ENCODE data around the gene ARID2. TPM values are rescaled to one million over a fixed set of nuclear protein-coding genes. Genes with fewer than 3 reads are reported as not detected.

ARID2 gene
- polyA plus RNA-seq, 1 donor from 2014 or later = 20.6 TPM

DNA sequence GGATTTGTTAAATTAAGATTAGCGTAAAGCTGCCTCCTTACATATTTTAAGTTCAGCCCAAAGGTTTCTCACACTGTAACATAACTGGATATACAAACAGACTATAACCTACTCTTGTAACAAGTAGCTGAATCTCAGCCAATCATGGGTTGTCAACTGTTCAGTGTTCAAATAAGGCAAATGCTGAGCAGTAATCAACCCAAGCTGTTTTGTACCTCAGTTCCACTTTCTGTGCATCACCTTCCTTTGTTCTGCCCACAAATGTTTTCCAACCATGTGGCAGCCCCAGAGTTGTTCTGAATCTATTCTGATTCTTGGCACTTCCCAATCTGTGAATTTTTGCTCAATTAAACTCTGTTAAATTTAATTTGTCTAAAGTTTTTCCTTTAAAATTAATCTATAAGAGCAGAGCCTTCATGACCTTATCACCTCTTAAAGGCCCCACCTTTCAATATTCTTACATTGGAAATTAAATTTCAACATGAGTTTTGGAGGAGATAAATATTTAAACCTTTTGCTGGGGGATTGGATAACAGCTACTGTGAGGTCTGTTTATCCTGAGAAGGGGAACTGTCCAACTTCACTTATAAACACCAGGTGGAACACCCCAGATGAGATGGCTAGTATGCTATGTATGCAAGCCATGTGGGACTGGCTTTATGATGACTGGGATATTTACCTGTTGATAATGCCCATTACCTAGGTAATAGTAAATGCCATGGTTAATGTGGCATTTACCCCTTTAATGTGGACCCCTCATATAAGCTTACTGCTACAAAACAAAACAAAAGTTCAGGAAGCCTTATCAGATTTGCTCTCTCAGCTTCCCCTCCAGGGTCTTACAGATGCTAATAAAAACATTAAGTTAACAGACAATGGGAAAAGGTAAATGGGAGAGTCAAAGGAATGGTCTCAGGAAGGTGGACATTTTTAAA lies 42.2 kb upstream of the ARID2 start:
- no peaks in the 10 kb centered on the region for H4K20me1 ChIP-seq (ENCODE audit: insufficient read depth)
- H3K27me3 ChIP-seq (ENCODE audit: insufficient read depth, low read depth, low read length) = no peaks in the 10 kb centered on the region
- no peak overlapping the region for H2AFZ ChIP-seq (ENCODE audit: low read depth, low read length)
- no peaks in the 10 kb centered on the region for H3K36me3 ChIP-seq (ENCODE audit: insufficient read depth, low read length)
- H3K4me2 ChIP-seq (ENCODE audit: low read length) = no peak overlapping the region
- no peak overlapping the region for H3K9ac ChIP-seq (ENCODE audit: low read length)
- no peaks in the 10 kb centered on the region for H3K9me2 ChIP-seq (ENCODE audit: insufficient read depth, low read length)
- no peaks in the 10 kb centered on the region for H3K79me2 ChIP-seq (replicated peaks; ENCODE audit: insufficient read depth, low read length)
- no peaks in the 10 kb centered on the region for H3F3A ChIP-seq (ENCODE audit: insufficient read depth, low read length, poor library complexity, severe bottlenecking)
- no peak overlapping the region for H3K27ac ChIP-seq (ENCODE audit: low read length)
- H3K9me3 ChIP-seq (ENCODE audit: low read length) = no peaks in the 10 kb centered on the region
- TF ChIP-seq MXI1 (conservative IDR thresholded peaks at IDR 0.05; ENCODE audit: poor library complexity, severe bottlenecking) (no peak), RAD21 (conservative IDR thresholded peaks at IDR 0.05) (no peak), SMC3 (conservative IDR thresholded peaks at IDR 0.05; ENCODE audit: poor library complexity) (no peak), EZH2 (IDR thresholded peaks at IDR 0.05; ENCODE audit: borderline replicate concordance, insufficient read depth, low read length, poor library complexity, severe bottlenecking) (no peak), TAF1 (IDR thresholded peaks at IDR 0.05; ENCODE audit: low read depth) (no peak), POLR2AphosphoS5 (IDR thresholded peaks at IDR 0.05) (no peak), EP300 (conservative IDR thresholded peaks at IDR 0.05; ENCODE audit: poor library complexity, severe bottlenecking) (no peak)
- TF ChIP-seq, protein P1, sequence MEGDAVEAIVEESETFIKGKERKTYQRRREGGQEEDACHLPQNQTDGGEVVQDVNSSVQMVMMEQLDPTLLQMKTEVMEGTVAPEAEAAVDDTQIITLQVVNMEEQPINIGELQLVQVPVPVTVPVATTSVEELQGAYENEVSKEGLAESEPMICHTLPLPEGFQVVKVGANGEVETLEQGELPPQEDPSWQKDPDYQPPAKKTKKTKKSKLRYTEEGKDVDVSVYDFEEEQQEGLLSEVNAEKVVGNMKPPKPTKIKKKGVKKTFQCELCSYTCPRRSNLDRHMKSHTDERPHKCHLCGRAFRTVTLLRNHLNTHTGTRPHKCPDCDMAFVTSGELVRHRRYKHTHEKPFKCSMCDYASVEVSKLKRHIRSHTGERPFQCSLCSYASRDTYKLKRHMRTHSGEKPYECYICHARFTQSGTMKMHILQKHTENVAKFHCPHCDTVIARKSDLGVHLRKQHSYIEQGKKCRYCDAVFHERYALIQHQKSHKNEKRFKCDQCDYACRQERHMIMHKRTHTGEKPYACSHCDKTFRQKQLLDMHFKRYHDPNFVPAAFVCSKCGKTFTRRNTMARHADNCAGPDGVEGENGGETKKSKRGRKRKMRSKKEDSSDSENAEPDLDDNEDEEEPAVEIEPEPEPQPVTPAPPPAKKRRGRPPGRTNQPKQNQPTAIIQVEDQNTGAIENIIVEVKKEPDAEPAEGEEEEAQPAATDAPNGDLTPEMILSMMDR (IDR thresholded peaks at IDR 0.05; ENCODE audit: poor library complexity, severe bottlenecking) = no peak
- TF ChIP-seq, protein P2, sequence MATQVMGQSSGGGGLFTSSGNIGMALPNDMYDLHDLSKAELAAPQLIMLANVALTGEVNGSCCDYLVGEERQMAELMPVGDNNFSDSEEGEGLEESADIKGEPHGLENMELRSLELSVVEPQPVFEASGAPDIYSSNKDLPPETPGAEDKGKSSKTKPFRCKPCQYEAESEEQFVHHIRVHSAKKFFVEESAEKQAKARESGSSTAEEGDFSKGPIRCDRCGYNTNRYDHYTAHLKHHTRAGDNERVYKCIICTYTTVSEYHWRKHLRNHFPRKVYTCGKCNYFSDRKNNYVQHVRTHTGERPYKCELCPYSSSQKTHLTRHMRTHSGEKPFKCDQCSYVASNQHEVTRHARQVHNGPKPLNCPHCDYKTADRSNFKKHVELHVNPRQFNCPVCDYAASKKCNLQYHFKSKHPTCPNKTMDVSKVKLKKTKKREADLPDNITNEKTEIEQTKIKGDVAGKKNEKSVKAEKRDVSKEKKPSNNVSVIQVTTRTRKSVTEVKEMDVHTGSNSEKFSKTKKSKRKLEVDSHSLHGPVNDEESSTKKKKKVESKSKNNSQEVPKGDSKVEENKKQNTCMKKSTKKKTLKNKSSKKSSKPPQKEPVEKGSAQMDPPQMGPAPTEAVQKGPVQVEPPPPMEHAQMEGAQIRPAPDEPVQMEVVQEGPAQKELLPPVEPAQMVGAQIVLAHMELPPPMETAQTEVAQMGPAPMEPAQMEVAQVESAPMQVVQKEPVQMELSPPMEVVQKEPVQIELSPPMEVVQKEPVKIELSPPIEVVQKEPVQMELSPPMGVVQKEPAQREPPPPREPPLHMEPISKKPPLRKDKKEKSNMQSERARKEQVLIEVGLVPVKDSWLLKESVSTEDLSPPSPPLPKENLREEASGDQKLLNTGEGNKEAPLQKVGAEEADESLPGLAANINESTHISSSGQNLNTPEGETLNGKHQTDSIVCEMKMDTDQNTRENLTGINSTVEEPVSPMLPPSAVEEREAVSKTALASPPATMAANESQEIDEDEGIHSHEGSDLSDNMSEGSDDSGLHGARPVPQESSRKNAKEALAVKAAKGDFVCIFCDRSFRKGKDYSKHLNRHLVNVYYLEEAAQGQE (IDR thresholded peaks at IDR 0.05; ENCODE audit: borderline replicate concordance) = no peak
- H3K4me3 ChIP-seq (ENCODE audit: low read length) = no peak overlapping the region

DNA sequence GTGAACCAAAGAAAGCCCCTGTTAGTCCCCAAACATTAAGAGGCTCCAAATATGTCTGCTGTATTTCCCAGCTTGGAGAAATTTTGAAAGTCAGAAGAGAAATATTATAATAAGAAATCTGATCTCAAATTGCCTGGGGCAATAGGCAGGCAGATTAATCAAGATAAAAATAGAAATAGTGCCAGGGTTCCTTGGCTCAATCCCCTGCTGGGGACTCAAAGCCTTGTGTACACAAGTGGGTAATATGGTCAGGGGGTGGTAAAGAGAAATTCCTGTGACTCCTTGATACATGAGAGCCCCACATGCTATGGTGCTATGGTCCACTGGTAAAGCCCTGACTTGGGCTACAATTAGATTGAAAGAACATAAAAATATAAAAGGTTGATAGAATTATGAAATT lies 41.3 kb upstream of the ARID2 start:
- Histone ChIP-seq H2AFZ (ENCODE audit: low read depth, low read length) (no peak overlapping the region), H3K9me3 (ENCODE audit: low read length) (no peaks in the 10 kb centered on the region), H3K9ac (ENCODE audit: low read length) (no peak overlapping the region), H4K20me1 (ENCODE audit: insufficient read depth) (no peaks in the 10 kb centered on the region), H3K4me3 (ENCODE audit: low read length) (no peak overlapping the region), H3F3A (ENCODE audit: insufficient read depth, low read length, poor library complexity, severe bottlenecking) (no peaks in the 10 kb centered on the region), H3K9me2 (ENCODE audit: insufficient read depth, low read length) (no peaks in the 10 kb centered on the region), H3K4me2 (ENCODE audit: low read length) (no peak overlapping the region), H3K79me2 (replicated peaks; ENCODE audit: insufficient read depth, low read length) (no peaks in the 10 kb centered on the region), H3K36me3 (ENCODE audit: insufficient read depth, low read length) (no peaks in the 10 kb centered on the region), H3K27me3 (ENCODE audit: insufficient read depth, low read depth, low read length) (no peaks in the 10 kb centered on the region), H3K27ac (ENCODE audit: low read length) (no peak overlapping the region)
- TF ChIP-seq EZH2 (IDR thresholded peaks at IDR 0.05; ENCODE audit: borderline replicate concordance, insufficient read depth, low read length, poor library complexity, severe bottlenecking) = no peak
- TF ChIP-seq, protein P1 (IDR thresholded peaks at IDR 0.05; ENCODE audit: poor library complexity, severe bottlenecking) = no peak
- TF ChIP-seq, protein P2 (IDR thresholded peaks at IDR 0.05; ENCODE audit: borderline replicate concordance) = no peak
- no peak for TF ChIP-seq SMC3 (conservative IDR thresholded peaks at IDR 0.05; ENCODE audit: poor library complexity)
- TF ChIP-seq POLR2AphosphoS5 (IDR thresholded peaks at IDR 0.05) = no peak
- TF ChIP-seq TAF1 (IDR thresholded peaks at IDR 0.05; ENCODE audit: low read depth) = no peak
- TF ChIP-seq RAD21 (conservative IDR thresholded peaks at IDR 0.05) = no peak
- TF ChIP-seq MXI1 (conservative IDR thresholded peaks at IDR 0.05; ENCODE audit: poor library complexity, severe bottlenecking) = no peak
- TF ChIP-seq EP300 (conservative IDR thresholded peaks at IDR 0.05; ENCODE audit: poor library complexity, severe bottlenecking) = no peak

Measured in neural cell (in vitro differentiated cells).